22Rv1 (cell line): ENCODE results near the gene CDH12.

Experiments used
- CTCF ChIP-seq: fragments of 450-650 bp; IDR thresholded peaks from 2 replicates; pipeline ENCODE4 v1.5.1; 2017; ENCODE audit warnings: mild to moderate bottlenecking
- ZFX ChIP-seq: fragments of 450-650 bp; IDR thresholded peaks from 2 replicates; pipeline ENCODE4 v1.6.1; 2017; ENCODE audit warnings: antibody characterized with exemption, borderline replicate concordance

GRCh38 chr5:22572941-22573340 lies 280.2 kb downstream of the CDH12 start:
- no peak for TF ChIP-seq CTCF
- no peak for TF ChIP-seq ZFX
